HG03521 (cell line): ENCODE data around the gene MAFF.

ENCODE experiments used
- ATAC-seq: cut with Tn5 transposase; IDR thresholded peaks from one replicate; pipeline ENCODE4 v1.9.1; 2021; ENCODE audit warnings: mild to moderate bottlenecking, moderate library complexity; ENCODE audit not compliant: unreplicated experiment

MAFF gene

GRCh38 chr22:38246046-38246658 lies 44.4 kb downstream of the MAFF start:
- ATAC-seq, result no peak

GRCh38 chr22:38246692-38247091 lies 44.9 kb downstream of the MAFF start:
- no peak for ATAC-seq

GRCh38 chr22:38247713-38248112 lies 45.9 kb downstream of the MAFF start:
- no peak for ATAC-seq

- ATAC-seq, result no peak
Measured at GRCh38 chr22:38248280-38248679, 46.5 kb downstream of the MAFF start.

GRCh38 chr22:38249301-38249700 lies 47.5 kb downstream of the MAFF start:
- ATAC-seq, result no peak

- ATAC-seq, result no peak
Measured at GRCh38 chr22:38249803-38250642, 48.2 kb downstream of the MAFF start.

- ATAC-seq, result no peak
Measured at GRCh38 chr22:38250643-38251340, 49.0 kb downstream of the MAFF start.

- ATAC-seq, result no peak
Measured at GRCh38 chr22:38251341-38251692, 49.5 kb downstream of the MAFF start.

GRCh38 chr22:38255697-38256096 lies 53.9 kb downstream of the MAFF start:
- ATAC-seq, result no peak

- no peak for ATAC-seq
Measured at GRCh38 chr22:38257181-38257580, 55.4 kb downstream of the MAFF start.

GRCh38 chr22:38257650-38258250 lies 56.0 kb downstream of the MAFF start:
- no peak for ATAC-seq

GRCh38 chr22:38258895-38259294 lies 57.1 kb downstream of the MAFF start:
- no peak for ATAC-seq

- no peak for ATAC-seq
Measured at GRCh38 chr22:38259370-38259769, 57.6 kb downstream of the MAFF start.

- ATAC-seq, result no peak
Measured at GRCh38 chr22:38260761-38261681, 59.2 kb downstream of the MAFF start.

GRCh38 chr22:38262051-38262795 lies 60.4 kb downstream of the MAFF start:
- no peak for ATAC-seq

GRCh38 chr22:38264322-38264843 lies 62.6 kb downstream of the MAFF start:
- no peak for ATAC-seq
